Astrocyte of the spinal cord (primary cell): ENCODE data around the gene GCNT2.
"Not testable (repeated sequence)": the region's sequence is repeated elsewhere in the genome, so short reads cannot be mapped to it uniquely, and the experiment has no call there.

Experiments used
- DNase-seq: peaks from one replicate; pipeline ENCODE4 v3.0.0; 2011; ENCODE audit warnings: low read depth, low spot score
- H3K4me3 ChIP-seq: 2 replicates; pipeline ENCODE4 v1.5.1; 2011; ENCODE audit warnings: low read depth, mild to moderate bottlenecking, low read length, moderate library complexity
- in situ Hi-C: cut with HindIII; loops from 2 replicates; pipeline ENCODE4 v1.10.0; 2017; ENCODE audit warnings: low sequenced_read_pairs
- TF ChIP-seq, protein P1 (sequence below): IDR thresholded peaks from 2 replicates; pipeline ENCODE4 v1.5.1; 2012; ENCODE audit warnings: low read depth, mild to moderate bottlenecking, low read length, inconsistent platforms

The GCNT2 gene

DNA sequence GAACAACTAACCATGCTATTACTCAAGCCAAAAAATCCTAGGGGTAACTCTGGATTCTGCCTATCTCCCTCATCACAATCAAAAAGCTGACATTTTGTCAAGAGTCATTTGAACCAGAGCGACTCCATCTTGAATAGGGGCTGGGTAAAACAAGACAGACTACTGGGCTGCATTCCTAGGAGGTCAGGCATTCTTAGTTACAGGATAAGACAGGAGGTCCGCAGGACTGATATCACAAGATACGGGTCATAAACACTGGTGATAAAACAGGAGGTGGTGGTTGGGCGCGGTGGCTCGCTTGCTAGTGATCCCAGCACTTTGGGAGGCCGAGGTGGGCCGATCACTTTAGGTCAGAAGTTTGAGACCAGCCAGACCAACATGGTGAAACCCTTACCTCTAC is 141.1 kb downstream of the GCNT2 start:
- in situ Hi-C loops: no loop called here
- TF ChIP-seq, protein P1, sequence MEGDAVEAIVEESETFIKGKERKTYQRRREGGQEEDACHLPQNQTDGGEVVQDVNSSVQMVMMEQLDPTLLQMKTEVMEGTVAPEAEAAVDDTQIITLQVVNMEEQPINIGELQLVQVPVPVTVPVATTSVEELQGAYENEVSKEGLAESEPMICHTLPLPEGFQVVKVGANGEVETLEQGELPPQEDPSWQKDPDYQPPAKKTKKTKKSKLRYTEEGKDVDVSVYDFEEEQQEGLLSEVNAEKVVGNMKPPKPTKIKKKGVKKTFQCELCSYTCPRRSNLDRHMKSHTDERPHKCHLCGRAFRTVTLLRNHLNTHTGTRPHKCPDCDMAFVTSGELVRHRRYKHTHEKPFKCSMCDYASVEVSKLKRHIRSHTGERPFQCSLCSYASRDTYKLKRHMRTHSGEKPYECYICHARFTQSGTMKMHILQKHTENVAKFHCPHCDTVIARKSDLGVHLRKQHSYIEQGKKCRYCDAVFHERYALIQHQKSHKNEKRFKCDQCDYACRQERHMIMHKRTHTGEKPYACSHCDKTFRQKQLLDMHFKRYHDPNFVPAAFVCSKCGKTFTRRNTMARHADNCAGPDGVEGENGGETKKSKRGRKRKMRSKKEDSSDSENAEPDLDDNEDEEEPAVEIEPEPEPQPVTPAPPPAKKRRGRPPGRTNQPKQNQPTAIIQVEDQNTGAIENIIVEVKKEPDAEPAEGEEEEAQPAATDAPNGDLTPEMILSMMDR: no peak
- DNase-seq: no peak
- no peak overlapping the region for H3K4me3 ChIP-seq

GRCh38 chr6:10662742-10663141 is 141.6 kb downstream of the GCNT2 start:
- DNase-seq: no peak
- TF ChIP-seq, protein P1: no peak
- in situ Hi-C loops: no loop called here
- H3K4me3 ChIP-seq: no peak overlapping the region

DNA sequence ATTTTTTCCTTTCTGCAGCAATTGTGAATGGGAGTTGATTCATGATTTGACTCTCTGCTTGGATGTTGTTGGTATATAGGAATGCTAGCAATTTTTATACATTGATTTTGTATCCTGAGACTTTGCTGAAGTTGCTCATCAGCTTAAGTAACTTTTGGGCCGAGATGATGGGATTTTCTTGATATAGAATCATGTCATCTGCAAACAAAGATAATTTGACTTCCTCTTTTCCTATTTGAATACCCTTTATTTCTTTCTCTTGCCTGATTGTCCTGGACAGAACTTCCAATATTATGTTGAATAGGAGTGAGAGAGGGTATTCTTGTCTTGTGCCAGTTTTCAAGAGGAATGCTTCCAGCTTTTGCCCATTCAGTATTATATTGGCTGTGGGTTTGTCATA is 144.4 kb downstream of the GCNT2 start:
- in situ Hi-C loops, DNase-seq, H3K4me3 ChIP-seq: not testable (repeated sequence)

- H3K4me3 ChIP-seq: no peak overlapping the region
- in situ Hi-C loops: no loop called here
- DNase-seq: no peak
- TF ChIP-seq, protein P1: no peak
These were observed 147.2 kb downstream of the GCNT2 start for GRCh38 chr6:10668126-10668917.

DNA sequence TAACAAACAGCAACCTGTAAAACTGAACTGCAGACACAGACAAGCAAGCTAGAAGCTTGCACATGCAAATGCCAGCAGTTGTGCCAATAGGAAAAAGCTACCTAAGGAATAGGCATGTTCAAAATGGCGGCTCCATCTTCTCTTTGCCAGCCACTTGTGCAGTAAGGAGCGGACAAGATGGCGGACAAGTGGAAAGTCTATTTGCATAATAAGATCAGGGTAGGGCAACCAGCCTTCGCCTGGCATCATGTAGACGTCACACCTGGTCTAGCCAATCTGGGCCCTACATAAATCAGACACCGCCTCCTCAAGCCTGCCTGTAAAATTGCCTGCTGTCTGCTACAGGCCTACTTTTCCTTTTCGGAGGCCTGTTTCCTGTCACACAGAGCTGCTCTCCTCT is 155.3 kb downstream of the GCNT2 start:
- DNase-seq: no peak
- TF ChIP-seq, protein P1: no peak
- in situ Hi-C loops: no loop called here
- no peak overlapping the region for H3K4me3 ChIP-seq

DNA sequence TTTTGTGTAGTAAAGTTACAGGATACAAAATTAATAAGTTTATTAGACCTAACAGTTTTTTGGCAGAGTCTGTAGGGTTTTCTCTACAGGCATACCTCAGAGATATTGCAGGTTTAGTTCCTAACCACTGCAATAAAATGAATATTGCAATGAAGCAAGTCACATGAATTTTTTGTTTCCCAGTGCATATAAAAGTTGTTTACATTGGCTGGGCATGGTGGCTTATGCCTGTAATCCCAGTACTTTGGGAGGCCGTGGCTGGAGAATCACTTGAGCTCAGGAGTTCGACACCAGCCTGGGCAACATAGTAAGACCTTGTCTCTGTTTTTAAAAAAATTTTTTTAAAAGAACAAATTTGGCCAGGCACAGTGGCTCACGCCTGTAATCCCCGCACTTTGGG is 157.3 kb downstream of the GCNT2 start:
- TF ChIP-seq, protein P1: no peak
- in situ Hi-C loops: no loop called here
- no peak for DNase-seq
- H3K4me3 ChIP-seq: no peak overlapping the region
